ENCODE results near the gene NFATC2IP. TPM values are rescaled to one million over a fixed set of nuclear protein-coding genes. Genes with fewer than 3 reads are reported as not detected.

Gene NFATC2IP
- total RNA-seq, 2 donors from 2014 or later, result 20.0 to 65.6 TPM

DNA sequence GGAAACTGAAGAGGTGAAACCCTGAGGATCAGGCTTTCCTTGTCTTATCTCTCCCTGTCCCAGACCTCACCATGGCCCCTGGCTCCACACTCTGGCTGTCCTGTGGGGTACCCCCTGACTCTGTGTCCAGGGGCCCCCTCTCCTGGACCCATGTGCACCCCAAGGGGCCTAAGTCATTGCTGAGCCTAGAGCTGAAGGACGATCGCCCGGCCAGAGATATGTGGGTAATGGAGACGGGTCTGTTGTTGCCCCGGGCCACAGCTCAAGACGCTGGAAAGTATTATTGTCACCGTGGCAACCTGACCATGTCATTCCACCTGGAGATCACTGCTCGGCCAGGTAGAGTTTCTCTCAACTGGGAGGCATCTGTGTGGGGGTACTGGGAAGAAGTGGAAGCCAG, 17.6 kb upstream of the NFATC2IP start:
- Histone ChIP-seq H3K4me1 (peaks cover 12% of the 10 kb centered on the region), H3K27ac (no peak overlapping the region), H3K36me3 (replicated peaks in 1 of 2; ENCODE audit: insufficient read depth in 1 of 2, low read depth in 2 of 2) (no peaks in the 10 kb centered on the region), H3K9me3 (no peaks in the 10 kb centered on the region), H3K27me3 (no peaks in the 10 kb centered on the region), H3K4me3 (no peak overlapping the region)
- 66% methylated on average over 8 of the region's 8 CpGs; no CpG with 5 or more reads in 1 of the 2 donors for WGBS, 2 donors
- no peak for ATAC-seq
- DNase-seq, result no peak
- no peak for TF ChIP-seq POLR2A (IDR thresholded peaks at IDR 0.05)
- TF ChIP-seq, protein P1, sequence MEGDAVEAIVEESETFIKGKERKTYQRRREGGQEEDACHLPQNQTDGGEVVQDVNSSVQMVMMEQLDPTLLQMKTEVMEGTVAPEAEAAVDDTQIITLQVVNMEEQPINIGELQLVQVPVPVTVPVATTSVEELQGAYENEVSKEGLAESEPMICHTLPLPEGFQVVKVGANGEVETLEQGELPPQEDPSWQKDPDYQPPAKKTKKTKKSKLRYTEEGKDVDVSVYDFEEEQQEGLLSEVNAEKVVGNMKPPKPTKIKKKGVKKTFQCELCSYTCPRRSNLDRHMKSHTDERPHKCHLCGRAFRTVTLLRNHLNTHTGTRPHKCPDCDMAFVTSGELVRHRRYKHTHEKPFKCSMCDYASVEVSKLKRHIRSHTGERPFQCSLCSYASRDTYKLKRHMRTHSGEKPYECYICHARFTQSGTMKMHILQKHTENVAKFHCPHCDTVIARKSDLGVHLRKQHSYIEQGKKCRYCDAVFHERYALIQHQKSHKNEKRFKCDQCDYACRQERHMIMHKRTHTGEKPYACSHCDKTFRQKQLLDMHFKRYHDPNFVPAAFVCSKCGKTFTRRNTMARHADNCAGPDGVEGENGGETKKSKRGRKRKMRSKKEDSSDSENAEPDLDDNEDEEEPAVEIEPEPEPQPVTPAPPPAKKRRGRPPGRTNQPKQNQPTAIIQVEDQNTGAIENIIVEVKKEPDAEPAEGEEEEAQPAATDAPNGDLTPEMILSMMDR (IDR thresholded peaks at IDR 0.05), result no peak
- intact Hi-C loops (cut with DNase I), result loop anchor here (10.0 kb wide), 1 partner anchor 58 kb away; the partner anchor contains the start of gene ATP2A1

- TF ChIP-seq, protein P1 (IDR thresholded peaks at IDR 0.05), result no peak
- TF ChIP-seq POLR2A (IDR thresholded peaks at IDR 0.05), result no peak
- no peaks in the 10 kb centered on the region for H3K9me3 ChIP-seq
- H3K4me1 ChIP-seq, result peaks cover 12% of the 10 kb centered on the region
- no peak for DNase-seq
- intact Hi-C loops (cut with DNase I), result loop anchor here (10.0 kb wide), 1 partner anchor 61 kb away; the partner anchor contains the start of gene ATP2A1
- no peaks in the 10 kb centered on the region for H3K27me3 ChIP-seq
- H3K4me3 ChIP-seq, result no peak overlapping the region
- WGBS, 2 donors, result 91% methylated on average over 4 of the region's 4 CpGs
- ATAC-seq, result no peak
- H3K27ac ChIP-seq, result no peak overlapping the region
- no peaks in the 10 kb centered on the region for H3K36me3 ChIP-seq (replicated peaks in 1 of 2; ENCODE audit: insufficient read depth in 1 of 2, low read depth in 2 of 2)
Observed at GRCh38 chr16:28935346-28935745, 15.4 kb upstream of the NFATC2IP start.

- H3K36me3 ChIP-seq (replicated peaks in 1 of 2; ENCODE audit: insufficient read depth in 1 of 2, low read depth in 2 of 2), result no peaks in the 10 kb centered on the region
- H3K4me1 ChIP-seq, result peaks cover 12% of the 10 kb centered on the region
- no peaks in the 10 kb centered on the region for H3K9me3 ChIP-seq
- peak; percentile 95 for ATAC-seq
- no peak overlapping the region for H3K27ac ChIP-seq
- peak; percentile 70 to 90 (median 82) for DNase-seq
- 26 to 37% methylated on average over 31 to 36 of the region's 36 CpGs for WGBS, 2 donors
- TF ChIP-seq, protein P1 (IDR thresholded peaks at IDR 0.05), result no peak
- TF ChIP-seq POLR2A (IDR thresholded peaks at IDR 0.05), result no peak
- intact Hi-C loops (cut with DNase I), result loop anchor here (10.0 kb wide), 1 partner anchor 61 kb away; the partner anchor contains the start of gene ATP2A1
- H3K4me3 ChIP-seq, result no peak overlapping the region
- no peaks in the 10 kb centered on the region for H3K27me3 ChIP-seq
Observed at GRCh38 chr16:28935924-28936783, 14.6 kb upstream of the NFATC2IP start.

GRCh38 chr16:28936784-28937155, 14.0 kb upstream of the NFATC2IP start:
- peaks cover 12% of the 10 kb centered on the region for H3K4me1 ChIP-seq
- no peak overlapping the region for H3K27ac ChIP-seq
- intact Hi-C loops (cut with DNase I), result loop anchor here (10.0 kb wide), 1 partner anchor 62 kb away; the partner anchor contains the start of gene ATP2A1
- TF ChIP-seq POLR2A (IDR thresholded peaks at IDR 0.05), result no peak
- TF ChIP-seq, protein P1 (IDR thresholded peaks at IDR 0.05), result no peak
- no peak for ATAC-seq
- no peak for DNase-seq
- no peaks in the 10 kb centered on the region for H3K27me3 ChIP-seq
- H3K36me3 ChIP-seq (replicated peaks in 1 of 2; ENCODE audit: insufficient read depth in 1 of 2, low read depth in 2 of 2), result no peaks in the 10 kb centered on the region
- H3K4me3 ChIP-seq, result no peak overlapping the region
- 61 to 67% methylated on average over 17 to 26 of the region's 26 CpGs for WGBS, 2 donors
- H3K9me3 ChIP-seq, result no peaks in the 10 kb centered on the region

Measured in body of pancreas (tissue), 4 donors.